Psoas muscle (tissue), 8 donors: ENCODE data around the gene CH25H. TPM values are rescaled to one million over a fixed set of nuclear protein-coding genes. Genes with fewer than 3 reads are reported as not detected.

Experiments
- ATAC-seq, 4 donors: fragments of 200-7000 bp; cut with Tn5 transposase; one replicate each; pipeline ENCODE4 v1.9.1; 2020; ENCODE audit warnings: moderate library complexity in 3 of 4, mild to moderate bottlenecking in 2 of 4
- DNase-seq, 2 donors: peaks; one replicate each; pipeline ENCODE4 v3.0.0-alpha.2; 2020
- H3K27ac ChIP-seq: fragments of 200-600 bp; one replicate; pipeline ENCODE4 v1.8.0; 2022
- H3K27me3 ChIP-seq, 3 donors: fragments of 200-600 bp in 1 of 3; one replicate each; pipeline versions ENCODE4 v1.6.1 to v1.8.0; 2013 to 2022; ENCODE audit warnings: low read length in 2 of 3, mild to moderate bottlenecking in 2 of 3, moderate library complexity in 1 of 3; ENCODE audit not compliant: insufficient read depth in 3 of 3
- H3K36me3 ChIP-seq, 2 donors: fragments of 200-600 bp in 1 of 2; one replicate each; pipeline versions ENCODE4 v1.6.1 to v1.8.0; 2013 to 2022; ENCODE audit warnings: low read depth in 1 of 2, mild to moderate bottlenecking in 1 of 2, moderate library complexity in 1 of 2; ENCODE audit not compliant: insufficient read depth in 1 of 2
- H3K4me1 ChIP-seq: fragments of 200-600 bp; one replicate; pipeline ENCODE4 v1.8.0; 2022
- H3K4me3 ChIP-seq: fragments of 200-600 bp; one replicate; pipeline ENCODE4 v1.8.0; 2022; ENCODE audit warnings: mild to moderate bottlenecking
- H3K9me3 ChIP-seq: fragments of 200-600 bp; one replicate; pipeline ENCODE4 v1.8.0; 2022
- CTCF ChIP-seq: fragments of 200-600 bp; IDR thresholded peaks from one replicate; pipeline ENCODE4 v1.8.0; 2022; ENCODE audit warnings: antibody characterized with exemption
- WGBS, 3 donors: extraction: QIAGEN DNeasy Blood & Tissue Kit; methylation state at CpG; one replicate each; pipeline versions ENCODE4 v1.1.6 to v1.1.7; 2013; 5-methylcytosine and 5-hydroxymethylcytosine counted together
- intact Hi-C, 2 donors: fragments of 100-400 bp; cut with DNase I; formaldehyde crosslinking; loops; one replicate each; pipeline versions ENCODE4 v1.11.0 to v1.14.2; 2022
- polyA plus RNA-seq, 3 donors: library from polyadenylated mRNA; stranded (reverse); fragments of 200-250 nt; gene quantifications; one replicate each; pipeline ENCODE4 v1.2.3, GENCODE V29; 2013
- total RNA-seq, 4 donors: library from RNA; stranded (reverse); fragmentation: NEBNext Ultra II Directional in 2 of 4; extraction: Animal tissue kit (Norgen Biotek cat#: 25700) in 2 of 4; gene quantifications; one replicate each; pipeline versions ENCODE4 v1.2.1 to v1.2.4, GENCODE V29; 2021 to 2023
- donor health status: healthy with polysubstance abuse.
- donor health status: DM: no; HTN: no; CAD: no; lungs with moderate emphysema.
- donor health status: Bipolar disorder and iron deficiency.
- donor health status: healthy.
- donor health status: DM: yes; HTN: yes; CAD: no.
- donor health status: DM: no; HTN: no; CAD: no.
- donor health status: DM: no; HTN: no; CAD: no.
- donor health status: DM: yes; HTN: yes; CAD: no.

The CH25H gene
- total and polyA plus RNA-seq, 7 donors = 0.05 to 1.1 (median 0.25) TPM; not detected in 2

- DNase-seq (no peak), ATAC-seq (no peak)
- H3K4me3 ChIP-seq = no peak overlapping the region
- no peak for TF ChIP-seq CTCF
- H3K27me3 ChIP-seq = peaks cover 0 to 7% (median 0%) of the 10 kb centered on the region in 3 donors
- no peak overlapping the region for H3K27ac ChIP-seq
- no peaks in the 10 kb centered on the region for H3K36me3 ChIP-seq
- H3K4me1 ChIP-seq = no peaks in the 10 kb centered on the region
- intact Hi-C loops = no loop called here
- H3K9me3 ChIP-seq = no peaks in the 10 kb centered on the region
- WGBS, 3 donors = 78 to 82% (median 80%) methylated on average over 3 of the region's 3 CpGs
These were observed 43.0 kb downstream of the CH25H start for GRCh38 chr10:89164080-89164479.

GRCh38 chr10:89163265-89163995, 43.7 kb downstream of the CH25H start:
- 54 to 66% (median 60%) methylated on average over 6 of the region's 6 CpGs for WGBS, 3 donors
- H3K4me1 ChIP-seq = no peaks in the 10 kb centered on the region
- H3K36me3 ChIP-seq = no peaks in the 10 kb centered on the region
- ATAC-seq (peak in 2 of 4 donors; percentile 27 to 37), DNase-seq (peak; percentile 14 to 46)
- intact Hi-C loops = no loop called here
- TF ChIP-seq CTCF = no peak
- H3K9me3 ChIP-seq = no peaks in the 10 kb centered on the region
- no peak overlapping the region for H3K4me3 ChIP-seq
- H3K27me3 ChIP-seq = peaks cover 0 to 7% (median 0%) of the 10 kb centered on the region in 3 donors
- no peak overlapping the region for H3K27ac ChIP-seq

- H3K4me3 ChIP-seq = no peak overlapping the region
- no peaks in the 10 kb centered on the region for H3K36me3 ChIP-seq
- no peak overlapping the region for H3K27ac ChIP-seq
- ATAC-seq = no peak
- no peak for TF ChIP-seq CTCF
- no peak for DNase-seq
- peaks cover 0 to 7% (median 0%) of the 10 kb centered on the region in 3 donors for H3K27me3 ChIP-seq
- intact Hi-C loops = no loop called here
- no peaks in the 10 kb centered on the region for H3K4me1 ChIP-seq
- H3K9me3 ChIP-seq = no peaks in the 10 kb centered on the region
These were observed 44.5 kb downstream of the CH25H start for GRCh38 chr10:89162596-89162995.

GRCh38 chr10:89160339-89160738, 46.8 kb downstream of the CH25H start:
- Histone ChIP-seq H3K4me1 (no peaks in the 10 kb centered on the region), H3K4me3 (no peak overlapping the region), H3K36me3 (no peaks in the 10 kb centered on the region), H3K27ac (no peak overlapping the region), H3K27me3 (peaks cover 0 to 7% (median 0%) of the 10 kb centered on the region in 3 donors), H3K9me3 (no peaks in the 10 kb centered on the region)
- WGBS, 3 donors = 80 to 86% (median 83%) methylated on average over 1 of the region's 1 CpG
- ATAC-seq = no peak
- intact Hi-C loops = no loop called here
- no peak for DNase-seq
- no peak for TF ChIP-seq CTCF

GRCh38 chr10:89159761-89160160, 47.4 kb downstream of the CH25H start:
- Histone ChIP-seq H3K9me3 (no peaks in the 10 kb centered on the region), H3K27me3 (peaks cover 0 to 7% (median 0%) of the 10 kb centered on the region in 3 donors), H3K36me3 (no peaks in the 10 kb centered on the region), H3K27ac (no peak overlapping the region), H3K4me3 (no peak overlapping the region), H3K4me1 (no peaks in the 10 kb centered on the region)
- intact Hi-C loops = loop anchor here in 1 of 2 donors (5.0 kb wide), 1 partner anchor 503 kb away; no protein-coding TSS in a partner anchor
- WGBS, 3 donors = 68 to 79% (median 72%) methylated on average over 1 of the region's 1 CpG
- DNase-seq (no peak), ATAC-seq (no peak)
- no peak for TF ChIP-seq CTCF
